ENCODE data around the gene SNRNP40. TPM values are rescaled to one million over a fixed set of nuclear protein-coding genes. Genes with fewer than 3 reads are reported as not detected.

The SNRNP40 gene
- total and polyA plus RNA-seq, 12 donors: 12.0 to 58.7 (median 38.7) TPM

- intact Hi-C loops (cut with DNase I): no loop called here
- H3K27ac ChIP-seq: no peak overlapping the region
- H3K27me3 ChIP-seq: no peaks in the 10 kb centered on the region
- WGBS, 4 donors: 84 to 98% (median 91%) methylated on average over 3 of the region's 3 CpGs
- no peaks in the 10 kb centered on the region for H3K36me3 ChIP-seq (replicated peaks in 1 of 2)
- DNase-seq: no peak
- TF ChIP-seq CTCF (IDR thresholded peaks at IDR 0.05) (no peak), POLR2A (IDR thresholded peaks at IDR 0.05) (no peak)
- H3K4me1 ChIP-seq (replicated peaks in 1 of 2): peaks cover 10 to 36% of the 10 kb centered on the region in 2 donors
- no peak overlapping the region for H3K4me3 ChIP-seq
- H3K9me3 ChIP-seq (replicated peaks in 1 of 3): no peaks in the 10 kb centered on the region
Measured at GRCh38 chr1:31300193-31300592, 3.6 kb upstream of the SNRNP40 start.

GRCh38 chr1:31299365-31299764 lies 2.8 kb upstream of the SNRNP40 start:
- Histone ChIP-seq H3K27ac (no peak overlapping the region), H3K27me3 (no peaks in the 10 kb centered on the region), H3K4me1 (replicated peaks in 1 of 2) (peaks cover 10 to 40% of the 10 kb centered on the region in 2 donors), H3K36me3 (replicated peaks in 1 of 2) (no peaks in the 10 kb centered on the region), H3K4me3 (no peak overlapping the region), H3K9me3 (replicated peaks in 1 of 3) (no peaks in the 10 kb centered on the region)
- no peak for TF ChIP-seq POLR2A (IDR thresholded peaks at IDR 0.05)
- 96 to 100% (median 99%) methylated on average over 1 of the region's 1 CpG for WGBS, 4 donors
- DNase-seq: no peak
- intact Hi-C loops (cut with DNase I): no loop called here

GRCh38 chr1:31297277-31298247 lies 974 bp upstream of the SNRNP40 start:
- no peaks in the 10 kb centered on the region for H3K27me3 ChIP-seq
- DNase-seq: no peak
- H3K4me1 ChIP-seq (replicated peaks in 1 of 2): peaks cover 10 to 40% of the 10 kb centered on the region in 2 donors
- H3K36me3 ChIP-seq (replicated peaks in 1 of 2): peaks cover 0 to 15% of the 10 kb centered on the region in 2 donors
- peak overlapping the region; percentile 30 to 94 (median 70) for H3K4me3 ChIP-seq
- intact Hi-C loops (cut with DNase I): no loop called here
- H3K9me3 ChIP-seq (replicated peaks in 1 of 3): no peaks in the 10 kb centered on the region
- H3K27ac ChIP-seq: peak overlapping the region; percentile 24 to 95 (median 87)
- WGBS, 4 donors: 5 to 12% (median 6%) methylated on average over 17 to 23 of the region's 23 CpGs
- TF ChIP-seq CTCF (IDR thresholded peaks at IDR 0.05) (no peak), POLR2A (IDR thresholded peaks at IDR 0.05) (no peak)

- H3K4me1 ChIP-seq (replicated peaks in 1 of 2): peaks cover 10 to 40% of the 10 kb centered on the region in 2 donors
- H3K36me3 ChIP-seq (replicated peaks in 1 of 2): peaks cover 0 to 31% of the 10 kb centered on the region in 2 donors
- peak in 1 of 7 donors; percentile 8 for DNase-seq
- intact Hi-C loops (cut with DNase I): no loop called here
- WGBS, 4 donors: 15 to 26% (median 15%) methylated on average over 13 to 17 of the region's 17 CpGs
- no peak for TF ChIP-seq POLR2A (IDR thresholded peaks at IDR 0.05)
- TF ChIP-seq CTCF (IDR thresholded peaks at IDR 0.05): no peak
- peak overlapping the region; percentile 27 to 94 (median 70) for H3K4me3 ChIP-seq
- H3K9me3 ChIP-seq (replicated peaks in 1 of 3): no peaks in the 10 kb centered on the region
- H3K27ac ChIP-seq: peak overlapping the region in 4 of 5 donors; percentile 72 to 95 (median 83)
- no peaks in the 10 kb centered on the region for H3K27me3 ChIP-seq
Measured at GRCh38 chr1:31295874-31296485, 608 bp downstream of the SNRNP40 start.
